NCI-H1436 (cell line): Measurements from ENCODE around the gene MED16.
A peak's percentile ranks its signal among the peaks of the same experiment; 100 is the strongest.
"Not testable (repeated sequence)": the region's sequence is repeated elsewhere in the genome, so short reads cannot be mapped to it uniquely, and the experiment has no call there.

Source experiments
- DNase-seq: peaks from one replicate; lab custom pipeline; 2025; lab: John Stamatoyannopoulos, UW

The MED16 gene

DNA sequence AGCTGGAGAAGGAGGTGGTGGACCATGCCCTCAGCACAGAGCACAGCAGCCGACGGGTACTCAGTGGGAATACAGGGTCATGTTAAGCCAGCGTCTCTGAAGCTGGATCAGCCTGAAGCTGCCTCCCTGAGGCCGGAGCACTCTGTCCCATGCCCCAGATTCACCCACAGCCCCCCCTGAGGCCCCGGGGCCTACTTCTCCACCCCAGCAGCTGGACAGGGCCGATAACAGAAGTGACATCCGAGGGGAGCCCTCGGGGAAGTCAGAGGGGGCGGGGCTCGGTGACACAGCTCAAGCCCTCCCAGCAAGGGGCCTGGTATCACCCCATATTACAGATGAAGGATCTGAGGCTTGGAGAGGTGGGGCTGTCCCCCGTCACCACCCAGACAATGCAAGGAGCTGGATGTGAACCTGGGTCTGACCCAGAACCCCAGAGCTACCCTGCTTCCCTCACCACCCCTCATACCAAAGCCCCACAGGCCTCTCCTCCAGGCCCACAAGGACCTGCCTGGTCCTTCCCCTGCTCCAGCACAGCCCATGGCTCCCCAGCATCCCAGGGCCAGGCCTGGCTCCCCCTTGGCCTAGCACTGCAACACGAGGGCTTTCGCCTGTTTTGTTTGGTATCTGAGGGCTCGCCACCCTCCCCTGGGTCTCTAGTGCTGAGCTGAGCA lies 14.3 kb upstream of the MED16 start:
- no peak for DNase-seq

GRCh38 chr19:906480-906879 lies 13.5 kb upstream of the MED16 start:
- DNase-seq: no peak

DNA sequence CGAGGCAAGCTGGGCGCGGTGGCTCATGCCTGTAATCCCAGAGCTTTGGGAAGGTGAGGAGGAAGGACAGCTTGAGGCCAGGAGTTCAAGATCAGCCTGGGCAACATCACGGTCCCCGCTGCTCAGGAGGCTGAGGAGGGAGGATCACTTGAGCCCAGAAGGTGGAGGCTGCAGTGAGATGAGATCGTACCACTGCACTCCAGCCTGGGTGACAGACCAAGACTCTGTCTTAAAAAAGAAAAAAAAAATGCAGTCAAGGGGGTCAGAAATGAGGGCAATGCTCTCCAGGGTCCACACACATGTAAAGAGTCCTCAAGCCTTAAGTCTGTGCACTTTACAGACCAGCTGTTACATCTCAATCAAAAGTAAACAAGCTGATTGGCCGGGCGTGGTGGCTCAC lies 11.6 kb upstream of the MED16 start:
- no peak for DNase-seq

- DNase-seq: no peak
Observed at GRCh38 chr19:903266-903797, 10.3 kb upstream of the MED16 start.

DNA sequence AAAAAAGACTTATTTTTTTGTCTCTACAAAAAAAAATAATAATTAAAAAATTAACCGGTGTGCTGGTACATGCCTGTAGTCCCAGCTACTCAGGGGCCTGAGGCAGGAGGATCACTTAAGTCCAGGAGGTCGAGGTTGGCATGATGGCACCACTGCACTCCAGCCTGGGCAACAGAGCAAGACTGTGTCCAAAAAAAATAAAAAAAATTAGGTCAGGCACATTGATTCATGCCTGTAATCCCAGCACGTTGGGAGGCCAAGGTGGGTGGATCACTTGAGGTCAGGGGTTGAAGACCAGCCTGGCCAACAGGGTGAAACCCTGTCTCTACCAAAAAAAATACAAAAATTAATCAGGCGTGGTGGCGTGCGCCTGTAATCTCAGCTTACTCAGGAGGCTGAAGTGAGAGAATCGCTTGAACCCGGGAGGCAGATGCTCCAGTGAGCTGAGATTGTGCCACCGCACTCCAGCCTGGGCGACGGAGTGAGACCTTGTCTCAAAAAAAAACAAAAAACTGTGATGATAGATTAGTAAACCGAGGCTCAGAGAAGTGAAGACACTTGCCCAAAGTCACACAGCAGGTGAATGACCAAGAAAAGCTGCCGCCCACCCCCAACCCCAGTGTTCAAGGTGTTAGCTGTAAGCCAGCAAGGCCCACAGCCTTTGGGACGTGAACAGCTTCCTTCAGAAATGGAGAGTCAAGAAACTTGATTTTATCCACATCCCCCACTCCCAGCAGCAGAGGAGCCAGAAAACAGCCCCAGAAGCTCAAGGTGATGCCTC lies 9.6 kb upstream of the MED16 start:
- no peak for DNase-seq

GRCh38 chr19:902093-902370 lies 9.0 kb upstream of the MED16 start:
- no peak for DNase-seq

GRCh38 chr19:901216-902092 lies 8.5 kb upstream of the MED16 start:
- no peak for DNase-seq

- no peak for DNase-seq
Observed at GRCh38 chr19:900302-901111, 7.5 kb upstream of the MED16 start.

- DNase-seq: no peak
Observed at GRCh38 chr19:900043-900301, 7.0 kb upstream of the MED16 start.

- DNase-seq: no peak
Observed at GRCh38 chr19:899336-900042, 6.5 kb upstream of the MED16 start.

- peak; percentile 10 for DNase-seq
Observed at GRCh38 chr19:898663-899062, 5.7 kb upstream of the MED16 start.

DNA sequence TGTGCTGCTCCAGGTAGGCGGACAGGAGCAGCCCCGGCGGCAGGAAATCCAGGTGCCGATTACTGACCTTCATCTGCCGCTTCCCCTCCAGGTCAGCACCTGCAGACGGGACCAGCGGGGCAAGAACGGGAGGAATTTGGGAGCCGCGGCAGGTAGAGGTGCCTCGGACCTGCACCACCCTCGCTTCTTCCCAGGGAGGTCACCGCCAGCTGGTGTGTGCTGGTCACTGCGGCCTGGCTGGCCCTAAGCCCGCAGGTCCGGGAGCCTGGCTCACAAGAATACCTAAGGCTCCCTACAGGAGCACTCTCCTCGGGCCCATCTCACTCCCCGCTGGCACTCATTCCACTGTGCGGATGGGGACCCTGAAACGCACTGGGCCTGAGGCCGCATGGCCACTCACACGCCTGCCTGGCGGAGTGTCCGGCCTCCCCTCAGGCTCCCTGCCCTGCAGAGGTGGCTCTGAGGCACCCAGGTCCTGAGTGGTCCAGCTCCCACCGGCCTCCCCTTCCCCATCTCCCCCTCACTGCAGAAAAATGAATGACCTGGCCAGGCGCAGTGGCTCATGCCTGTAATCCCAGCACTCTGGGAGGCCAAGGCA lies 4.6 kb upstream of the MED16 start:
- DNase-seq: no peak

DNA sequence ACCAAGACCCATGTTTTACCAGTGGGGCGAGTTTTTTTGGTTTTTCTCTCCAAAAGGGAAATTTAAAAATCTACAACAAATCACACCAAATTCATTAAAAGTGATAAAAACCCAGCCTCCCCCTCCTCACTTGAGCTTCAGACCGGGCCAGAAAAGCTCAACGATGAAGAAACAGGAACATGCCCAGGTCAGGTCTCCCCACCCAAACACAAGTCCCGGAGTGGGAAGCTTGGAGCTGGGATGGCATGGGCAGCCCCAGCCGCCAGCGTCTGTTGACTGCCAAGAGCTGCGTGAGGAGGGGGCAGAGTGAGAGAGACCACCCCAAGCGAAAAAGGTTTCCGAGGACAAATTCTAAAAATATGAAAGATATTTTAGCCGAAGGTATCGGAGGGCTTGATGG lies 4.0 kb upstream of the MED16 start:
- no peak for DNase-seq

DNA sequence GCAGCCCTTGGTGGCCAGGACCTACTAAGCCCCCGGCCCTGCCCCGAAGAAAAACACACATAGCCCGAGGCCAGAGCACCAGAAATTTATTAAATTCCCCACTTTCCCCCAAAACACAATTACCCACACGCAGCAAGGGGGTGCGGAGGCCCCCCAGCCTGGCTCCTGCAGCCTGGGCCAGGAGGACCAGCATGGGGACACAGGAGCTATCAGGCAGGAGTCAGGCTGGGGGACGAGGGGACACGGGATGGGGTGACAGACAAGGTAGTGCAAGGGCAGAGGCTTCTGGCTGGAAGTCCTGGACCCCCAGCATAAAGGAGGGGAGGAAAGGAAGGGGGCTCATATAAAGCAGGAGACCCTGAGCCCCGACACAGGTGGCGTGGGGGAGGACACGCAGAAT lies 3.4 kb upstream of the MED16 start:
- DNase-seq: no peak

DNA sequence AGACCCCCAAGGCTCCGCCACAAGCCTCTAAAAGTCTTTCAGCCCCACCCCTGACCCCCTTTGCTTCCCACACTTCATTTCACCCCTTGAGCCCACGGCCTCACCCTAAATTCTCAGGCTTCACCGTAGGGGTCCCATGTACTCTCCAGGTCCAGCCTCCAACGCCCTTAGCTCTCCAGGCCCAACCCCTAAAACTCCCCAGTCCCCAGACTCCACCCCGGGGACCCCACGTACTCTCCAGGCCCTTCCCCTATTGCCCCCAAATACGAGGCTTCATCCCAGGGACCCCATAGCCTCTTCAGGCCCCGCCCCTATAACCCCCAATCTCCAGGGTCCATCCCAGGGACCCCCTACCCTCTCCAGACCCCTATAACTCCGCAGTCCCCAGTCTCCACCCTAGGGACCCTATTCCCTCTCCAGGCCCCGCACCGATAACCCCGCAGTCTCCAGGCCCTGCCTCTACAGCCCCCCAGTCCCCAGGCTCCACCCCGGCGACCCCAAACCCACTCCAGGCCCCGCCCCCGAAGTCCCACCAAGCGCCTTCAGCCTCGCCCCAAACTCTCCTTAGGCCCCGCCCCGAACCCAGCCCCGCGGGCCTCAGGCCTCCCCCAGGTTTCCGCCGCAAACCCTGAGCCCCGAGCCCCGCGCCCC lies 619 bp downstream of the MED16 start:
- DNase-seq: no peak

- DNase-seq: not testable (repeated sequence)
Observed at GRCh38 chr19:891421-892200, 1.4 kb downstream of the MED16 start.

- DNase-seq: no peak
Observed at GRCh38 chr19:890831-891230, 2.2 kb downstream of the MED16 start.

GRCh38 chr19:889662-890295 lies 3.2 kb downstream of the MED16 start:
- DNase-seq: no peak
